Measurements from ENCODE around the gene MBNL1. TPM values are rescaled to one million over a fixed set of nuclear protein-coding genes. Genes with fewer than 3 reads are reported as not detected.
"Not testable (repeated sequence)": the region's sequence is repeated elsewhere in the genome, so short reads cannot be mapped to it uniquely, and the experiment has no call there.

The MBNL1 gene
- polyA plus RNA-seq, 3 donors: 190 to 204 (median 191) TPM

- H3K27ac ChIP-seq (ENCODE audit: low read depth in 1 of 2, low read length in 2 of 2): peak overlapping the region in 1 of 2 donors; percentile 59
- no peaks in the 10 kb centered on the region for H3K9me3 Mint-ChIP-seq
- peaks cover 100% of the 10 kb centered on the region for H4K20me1 ChIP-seq (ENCODE audit: insufficient read depth, low read length)
- peak overlapping the region; percentile 1 for H3K4me2 ChIP-seq (replicated peaks; ENCODE audit: extremely low read depth, low read length, poor library complexity, severe bottlenecking)
- H3K4me3 ChIP-seq (replicated peaks in 1 of 3; ENCODE audit: low read depth in 2 of 3, low read length in 3 of 3): peak overlapping the region in 1 of 3 experiments; percentile 0
- H3K4me1 Mint-ChIP-seq: peaks cover 56% of the 10 kb centered on the region
- no peaks in the 10 kb centered on the region for H3K9me3 ChIP-seq (replicated peaks in 1 of 2; ENCODE audit: control insufficient read depth in 1 of 2, insufficient read depth in 1 of 2, low read length in 2 of 2)
- no peak for TF ChIP-seq CTCF (IDR thresholded peaks at IDR 0.05)
- no peak overlapping the region for H2AFZ ChIP-seq (ENCODE audit: insufficient read depth, low read depth, low read length, poor library complexity, severe bottlenecking)
- no peak overlapping the region for H3K4me3 Mint-ChIP-seq
- peaks cover 11 to 40% of the 10 kb centered on the region in 2 donors for H3K36me3 ChIP-seq (replicated peaks in 1 of 2; ENCODE audit: control insufficient read depth in 1 of 2, insufficient read depth in 2 of 2, low read length in 2 of 2)
- H3K27me3 ChIP-seq (ENCODE audit: control insufficient read depth in 2 of 2, insufficient read depth in 2 of 2, low read length in 2 of 2): no peaks in the 10 kb centered on the region
- peaks cover 25 to 58% of the 10 kb centered on the region in 2 donors for H3K4me1 ChIP-seq (ENCODE audit: control insufficient read depth in 1 of 2, insufficient read depth in 2 of 2, low read length in 2 of 2)
- peak overlapping the region in 4 of 7 donors; percentile 30 to 86 (median 62) for H3K27ac Mint-ChIP-seq
- H3K27me3 Mint-ChIP-seq (ENCODE audit: low read depth in 3 of 3): no peaks in the 10 kb centered on the region
- peaks cover 100% of the 10 kb centered on the region for H3K79me2 ChIP-seq (ENCODE audit: insufficient read depth, low read length)
- peaks cover 20 to 38% of the 10 kb centered on the region in 2 donors for H3K36me3 Mint-ChIP-seq
- intact Hi-C loops (cut with micrococcal nuclease): no loop called here
- H3K9ac ChIP-seq (ENCODE audit: insufficient read depth, low read length, poor library complexity, severe bottlenecking): no peak overlapping the region
- no peak for DNase-seq
- WGBS (ENCODE audit: insufficient coverage): 92% methylated on average over 3 of the region's 3 CpGs
These were observed 66.0 kb downstream of the MBNL1 start for GRCh38 chr3:152334761-152335160.

- H3K27ac ChIP-seq (ENCODE audit: low read depth in 1 of 2, low read length in 2 of 2): peak overlapping the region in 1 of 2 donors; percentile 59
- intact Hi-C loops (cut with micrococcal nuclease): no loop called here
- peaks cover 21 to 53% of the 10 kb centered on the region in 2 donors for H3K4me1 ChIP-seq (ENCODE audit: control insufficient read depth in 1 of 2, insufficient read depth in 2 of 2, low read length in 2 of 2)
- peaks cover 51% of the 10 kb centered on the region for H3K4me1 Mint-ChIP-seq
- no peaks in the 10 kb centered on the region for H3K9me3 Mint-ChIP-seq
- peak overlapping the region in 6 of 7 donors; percentile 15 to 86 (median 62) for H3K27ac Mint-ChIP-seq
- no peak overlapping the region for H3K4me3 Mint-ChIP-seq
- H3K27me3 Mint-ChIP-seq (ENCODE audit: low read depth in 3 of 3): no peaks in the 10 kb centered on the region
- no peaks in the 10 kb centered on the region for H3K9me3 ChIP-seq (replicated peaks in 1 of 2; ENCODE audit: control insufficient read depth in 1 of 2, insufficient read depth in 1 of 2, low read length in 2 of 2)
- H3K27me3 ChIP-seq (ENCODE audit: control insufficient read depth in 2 of 2, insufficient read depth in 2 of 2, low read length in 2 of 2): no peaks in the 10 kb centered on the region
- WGBS (ENCODE audit: insufficient coverage): 67% methylated on average over 1 of the region's 2 CpGs
- H3K36me3 ChIP-seq (replicated peaks in 1 of 2; ENCODE audit: control insufficient read depth in 1 of 2, insufficient read depth in 2 of 2, low read length in 2 of 2): peaks cover 16 to 41% of the 10 kb centered on the region in 2 donors
- peaks cover 25 to 43% of the 10 kb centered on the region in 2 donors for H3K36me3 Mint-ChIP-seq
- peak overlapping the region in 1 of 3 experiments; percentile 0 for H3K4me3 ChIP-seq (replicated peaks in 1 of 3; ENCODE audit: low read depth in 2 of 3, low read length in 3 of 3)
- no peak for DNase-seq
- H3K4me2 ChIP-seq (replicated peaks; ENCODE audit: extremely low read depth, low read length, poor library complexity, severe bottlenecking): peak overlapping the region; percentile 2
- H3K9ac ChIP-seq (ENCODE audit: insufficient read depth, low read length, poor library complexity, severe bottlenecking): no peak overlapping the region
- no peak overlapping the region for H2AFZ ChIP-seq (ENCODE audit: insufficient read depth, low read depth, low read length, poor library complexity, severe bottlenecking)
- H4K20me1 ChIP-seq (ENCODE audit: insufficient read depth, low read length): peaks cover 100% of the 10 kb centered on the region
- peaks cover 100% of the 10 kb centered on the region for H3K79me2 ChIP-seq (ENCODE audit: insufficient read depth, low read length)
- no peak for TF ChIP-seq CTCF (IDR thresholded peaks at IDR 0.05)
These were observed 66.5 kb downstream of the MBNL1 start for GRCh38 chr3:152335273-152335672.

GRCh38 chr3:152337337-152337736, 68.6 kb downstream of the MBNL1 start:
- Histone ChIP-seq H3K79me2 (ENCODE audit: insufficient read depth, low read length) (peaks cover 100% of the 10 kb centered on the region), H3K36me3 (replicated peaks in 1 of 2; ENCODE audit: control insufficient read depth in 1 of 2, insufficient read depth in 2 of 2, low read length in 2 of 2) (peaks cover 28 to 59% of the 10 kb centered on the region in 2 donors), H3K4me1 (ENCODE audit: control insufficient read depth in 1 of 2, insufficient read depth in 2 of 2, low read length in 2 of 2) (peaks cover 9 to 32% of the 10 kb centered on the region in 2 donors), H4K20me1 (ENCODE audit: insufficient read depth, low read length) (peaks cover 100% of the 10 kb centered on the region), H3K27ac (ENCODE audit: low read depth in 1 of 2, low read length in 2 of 2) (peak overlapping the region in 1 of 2 donors; percentile 33)
- H3K27me3 ChIP-seq (ENCODE audit: control insufficient read depth in 2 of 2, insufficient read depth in 2 of 2, low read length in 2 of 2); H3K4me2 ChIP-seq (replicated peaks; ENCODE audit: extremely low read depth, low read length, poor library complexity, severe bottlenecking); H3K4me3 Mint-ChIP-seq; H2AFZ ChIP-seq (ENCODE audit: insufficient read depth, low read depth, low read length, poor library complexity, severe bottlenecking); intact Hi-C loops (cut with micrococcal nuclease); H3K27me3 Mint-ChIP-seq (ENCODE audit: low read depth in 3 of 3); H3K9me3 ChIP-seq (replicated peaks in 1 of 2; ENCODE audit: control insufficient read depth in 1 of 2, insufficient read depth in 1 of 2, low read length in 2 of 2); H3K9ac ChIP-seq (ENCODE audit: insufficient read depth, low read length, poor library complexity, severe bottlenecking); H3K9me3 Mint-ChIP-seq; H3K4me3 ChIP-seq (replicated peaks in 1 of 3; ENCODE audit: low read depth in 2 of 3, low read length in 3 of 3); DNase-seq: not testable (repeated sequence)
- 91% methylated on average over 4 of the region's 6 CpGs for WGBS (ENCODE audit: insufficient coverage)
- Mint-ChIP-seq H3K36me3 (peaks cover 31 to 53% of the 10 kb centered on the region in 2 donors), H3K4me1 (peaks cover 38% of the 10 kb centered on the region), H3K27ac (peak overlapping the region in 3 of 7 donors; percentile 8 to 74 (median 21))
